NT2/D1 (cell line): ENCODE results near the gene TMEM258.
A peak's percentile ranks its signal among the peaks of the same experiment; 100 is the strongest.

ENCODE experiments used
- DNase-seq: peaks from one replicate; pipeline ENCODE4 v3.0.0-alpha.2; 2011; ENCODE audit warnings: low read depth, low spot score
- H3K27me3 ChIP-seq: 2 replicates; pipeline ENCODE4 v1.6.0; 2011; ENCODE audit warnings: mild to moderate bottlenecking; ENCODE audit not compliant: insufficient read length, insufficient read depth
- H3K36me3 ChIP-seq: 2 replicates; pipeline ENCODE4 v1.6.1; 2011; ENCODE audit warnings: mild to moderate bottlenecking, low read length, mixed read lengths; ENCODE audit not compliant: insufficient read depth, insufficient read length
- H3K4me1 ChIP-seq: 2 replicates; pipeline ENCODE4 v1.5.1; 2011; ENCODE audit not compliant: insufficient read depth, insufficient read length
- H3K4me3 ChIP-seq: 2 replicates; pipeline ENCODE4 v1.5.1; 2011; ENCODE audit warnings: low read depth; ENCODE audit not compliant: insufficient read length
- H3K9ac ChIP-seq: 2 replicates; pipeline ENCODE4 v1.6.0; 2011; ENCODE audit warnings: low read depth; ENCODE audit not compliant: insufficient read length
- H3K9me3 ChIP-seq: 2 replicates; pipeline ENCODE4 v1.5.1; 2011; ENCODE audit warnings: mild to moderate bottlenecking, low read length; ENCODE audit not compliant: insufficient read depth
- SUZ12 ChIP-seq: IDR thresholded peaks from 2 replicates; pipeline ENCODE4 v1.6.1; 2011; ENCODE audit not compliant: insufficient read length, insufficient read depth; ENCODE audit errors: extremely low read depth
- YY1 ChIP-seq: IDR thresholded peaks from 2 replicates; pipeline ENCODE4 v1.6.1; 2011; ENCODE audit not compliant: insufficient read length, insufficient read depth
- ZNF274 ChIP-seq: IDR thresholded peaks from 2 replicates; pipeline ENCODE4 v1.6.1; 2011; ENCODE audit warnings: mild to moderate bottlenecking, low read depth, low read length

TMEM258 gene

DNA sequence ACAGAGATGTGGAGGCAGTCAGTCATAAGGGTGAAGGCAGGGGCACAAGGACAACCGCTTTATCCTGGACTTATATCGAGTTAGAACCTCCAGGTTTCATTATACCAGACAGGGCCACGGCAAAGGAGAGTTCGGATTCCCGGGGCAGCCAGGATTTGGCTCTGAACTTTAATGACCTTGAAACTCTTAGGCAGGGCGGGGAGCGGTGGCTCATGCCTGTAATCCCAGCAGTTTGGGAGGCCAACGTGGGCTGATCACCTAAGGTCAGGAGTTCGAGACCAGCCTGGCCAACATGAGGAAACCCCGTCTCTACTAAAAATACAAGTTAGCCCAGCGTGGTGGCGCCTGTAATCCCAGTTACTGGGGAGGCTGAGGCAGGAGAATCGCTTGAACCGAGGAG, 41.0 kb downstream of the TMEM258 start:
- H3K4me3 ChIP-seq, result no peak overlapping the region
- H3K4me1 ChIP-seq, result peaks cover 59% of the 10 kb centered on the region
- H3K27me3 ChIP-seq, result peaks cover 20% of the 10 kb centered on the region
- peaks cover 8% of the 10 kb centered on the region for H3K36me3 ChIP-seq
- H3K9me3 ChIP-seq, result no peaks in the 10 kb centered on the region
- DNase-seq, result no peak
- no peak for TF ChIP-seq YY1
- TF ChIP-seq SUZ12, result no peak
- TF ChIP-seq ZNF274, result no peak
- no peak overlapping the region for H3K9ac ChIP-seq

DNA sequence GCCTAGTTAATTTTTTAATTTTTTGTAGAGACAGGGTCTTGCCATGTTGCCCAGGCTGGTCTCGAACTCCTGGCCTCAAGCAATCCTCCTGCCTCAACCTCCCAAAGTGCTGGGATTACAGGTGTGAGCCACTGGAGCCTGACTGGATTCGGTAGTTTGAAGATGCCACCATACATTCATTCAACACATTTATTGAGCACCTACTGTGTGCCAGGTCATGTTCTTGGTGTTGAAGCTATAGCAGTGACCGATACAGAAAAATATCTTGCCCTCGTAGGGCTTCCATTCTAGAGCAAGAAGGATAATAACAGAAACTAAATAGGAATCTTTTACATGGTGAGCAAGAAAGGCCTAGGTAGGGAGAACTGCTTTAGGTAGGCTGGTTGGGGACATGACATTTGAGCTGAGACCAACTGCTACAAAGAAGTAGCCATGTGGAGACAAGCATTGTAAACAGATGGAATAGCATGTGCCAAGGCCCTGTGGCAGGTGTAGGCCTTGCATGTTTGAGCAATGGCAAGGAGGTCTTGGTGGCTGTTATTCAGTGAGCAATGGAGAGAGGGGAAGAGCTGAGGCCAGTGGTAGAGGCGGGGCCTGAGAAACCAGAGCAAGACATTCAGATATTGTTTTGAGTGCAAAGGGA, 41.6 kb downstream of the TMEM258 start:
- Histone ChIP-seq H3K9ac (no peak overlapping the region), H3K4me1 (peaks cover 58% of the 10 kb centered on the region), H3K9me3 (no peaks in the 10 kb centered on the region), H3K36me3 (peaks cover 2% of the 10 kb centered on the region), H3K4me3 (no peak overlapping the region), H3K27me3 (peaks cover 20% of the 10 kb centered on the region)
- no peak for TF ChIP-seq SUZ12
- TF ChIP-seq ZNF274, result no peak
- DNase-seq, result no peak

DNA sequence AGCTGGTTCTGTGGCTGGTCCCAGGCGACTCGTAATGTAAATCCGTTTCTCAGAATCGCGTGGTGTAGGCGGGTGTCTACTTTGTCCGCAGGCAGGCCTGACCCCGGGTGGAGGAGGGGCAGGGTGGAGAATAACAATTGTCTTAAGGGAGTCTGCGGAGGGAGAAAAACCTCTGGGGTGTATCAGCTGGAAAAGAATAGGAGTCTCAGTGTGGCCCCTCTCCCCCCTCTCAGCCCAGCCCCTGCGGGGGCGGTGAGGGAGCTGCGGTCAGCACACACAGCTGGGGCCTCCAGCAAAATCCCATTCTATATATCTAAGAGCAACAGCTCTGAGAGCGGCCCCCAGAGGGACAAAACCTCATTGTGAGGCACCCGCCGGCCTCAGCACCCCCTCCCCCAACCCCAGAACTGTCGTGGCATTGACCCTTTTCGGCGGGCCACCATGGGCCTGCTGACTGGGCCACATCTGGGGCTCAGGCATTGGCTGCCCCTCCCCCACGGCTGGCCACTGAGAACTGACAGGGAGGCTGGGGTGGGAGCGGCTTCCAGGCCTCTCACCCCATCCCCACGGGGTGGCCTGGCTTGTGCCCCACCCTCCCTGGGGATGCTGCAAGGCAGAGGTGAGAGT, 42.7 kb downstream of the TMEM258 start:
- Histone ChIP-seq H3K36me3 (peaks cover 5% of the 10 kb centered on the region), H3K9ac (peak overlapping the region; percentile 76), H3K4me3 (no peak overlapping the region), H3K9me3 (no peaks in the 10 kb centered on the region), H3K27me3 (peaks cover 20% of the 10 kb centered on the region), H3K4me1 (peaks cover 60% of the 10 kb centered on the region)
- no peak for TF ChIP-seq YY1
- TF ChIP-seq ZNF274, result no peak
- no peak for TF ChIP-seq SUZ12
- no peak for DNase-seq

DNA sequence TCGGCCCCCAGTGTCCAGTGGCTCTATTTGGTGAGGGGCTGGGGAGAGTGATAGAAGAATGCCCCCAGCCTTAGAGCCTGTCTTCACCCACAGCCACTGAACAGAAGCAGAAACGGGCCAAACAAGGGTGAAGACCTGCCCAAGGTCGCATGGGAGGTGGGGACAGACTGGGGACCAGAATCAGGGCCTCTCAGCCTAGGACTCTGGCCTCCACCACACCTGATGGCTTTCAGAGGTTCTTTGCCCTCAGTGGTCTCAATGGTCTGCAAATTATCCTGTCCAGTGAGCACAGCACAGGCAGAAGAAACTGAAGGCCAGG, 44.5 kb downstream of the TMEM258 start:
- TF ChIP-seq SUZ12, result no peak
- no peak for TF ChIP-seq YY1
- TF ChIP-seq ZNF274, result no peak
- peaks cover 19% of the 10 kb centered on the region for H3K36me3 ChIP-seq
- no peak overlapping the region for H3K9ac ChIP-seq
- H3K27me3 ChIP-seq, result peaks cover 13% of the 10 kb centered on the region
- peaks cover 53% of the 10 kb centered on the region for H3K4me1 ChIP-seq
- H3K9me3 ChIP-seq, result no peaks in the 10 kb centered on the region
- no peak overlapping the region for H3K4me3 ChIP-seq
- no peak for DNase-seq

DNA sequence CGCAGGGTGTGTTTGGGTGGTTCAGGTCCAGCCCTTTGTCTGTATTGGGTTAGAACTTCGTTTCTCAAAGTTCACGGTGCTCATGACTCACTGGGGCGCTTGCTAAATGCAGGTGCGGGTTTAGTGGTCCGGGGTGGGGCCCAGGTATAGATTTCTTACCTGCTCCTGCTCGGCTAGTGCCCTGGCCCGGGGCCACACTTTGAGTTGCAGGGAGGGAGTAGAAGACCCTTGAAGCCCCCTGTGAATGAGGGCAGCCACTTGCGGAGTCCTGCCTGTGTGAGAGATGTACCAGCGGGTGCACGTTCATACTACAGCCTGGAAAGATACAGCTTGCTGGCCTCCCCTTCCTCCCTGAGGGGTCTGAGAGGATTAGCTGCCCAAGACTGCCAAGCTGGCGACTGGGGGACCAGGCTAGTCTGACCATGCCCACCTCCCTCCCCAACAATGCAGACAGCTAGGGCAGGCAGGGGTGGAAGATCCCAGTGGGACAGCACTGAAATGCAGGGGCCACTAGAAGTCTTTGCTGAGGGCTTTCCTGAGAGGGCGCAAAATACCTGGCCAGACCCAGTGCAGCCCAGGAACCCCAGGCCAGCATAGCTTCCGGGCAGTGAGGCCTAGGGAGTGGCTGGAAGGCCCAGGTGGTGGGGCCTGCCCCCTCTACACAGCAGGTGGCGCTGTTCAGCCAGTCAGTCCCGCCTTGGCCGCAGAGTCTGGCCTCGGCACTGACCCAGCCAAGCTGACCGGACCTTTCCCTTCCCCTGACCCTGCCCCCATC, 45.0 kb downstream of the TMEM258 start:
- Histone ChIP-seq H3K4me1 (peaks cover 53% of the 10 kb centered on the region), H3K4me3 (no peak overlapping the region), H3K36me3 (peaks cover 21% of the 10 kb centered on the region), H3K9ac (peak overlapping the region; percentile 62), H3K27me3 (peaks cover 9% of the 10 kb centered on the region), H3K9me3 (no peaks in the 10 kb centered on the region)
- peak; percentile 59 for DNase-seq
- TF ChIP-seq SUZ12 (no peak), YY1 (no peak), ZNF274 (no peak)

DNA sequence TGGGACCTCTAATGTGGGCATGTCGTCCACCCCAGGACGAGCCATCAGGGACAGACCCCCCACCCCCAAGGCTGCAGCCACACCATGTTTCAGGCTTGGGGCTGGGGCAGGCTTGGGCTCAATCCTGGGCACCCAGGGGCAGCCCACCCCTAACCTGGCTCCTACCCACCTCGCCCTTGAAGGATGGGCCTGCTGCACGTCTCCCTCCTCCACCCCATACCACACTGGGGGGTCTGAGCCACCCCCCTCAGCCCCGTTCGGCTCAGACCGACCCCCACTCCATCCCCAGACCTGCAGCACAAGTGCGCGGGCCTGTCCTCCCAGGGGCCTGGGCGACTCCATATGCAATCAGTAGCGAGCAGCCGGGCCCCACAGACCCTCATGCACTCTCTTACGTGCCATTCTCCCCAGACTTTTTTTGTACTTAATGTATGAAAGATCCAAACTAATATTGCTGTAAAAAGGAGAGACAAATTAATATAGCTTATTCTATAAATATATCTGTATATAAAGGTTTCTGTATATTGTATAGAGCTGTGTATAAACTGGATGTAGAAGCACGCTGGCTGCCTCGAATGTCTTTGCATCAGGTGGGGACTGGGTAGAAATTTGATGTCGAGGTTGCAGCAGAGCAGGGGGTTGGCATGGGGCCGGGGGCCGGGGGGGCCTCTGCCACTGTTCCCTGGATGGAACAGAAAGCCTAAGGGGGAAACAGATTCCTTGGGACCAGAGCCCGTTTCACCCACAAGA, 45.8 kb downstream of the TMEM258 start:
- peaks cover 4% of the 10 kb centered on the region for H3K27me3 ChIP-seq
- no peak for DNase-seq
- H3K9ac ChIP-seq, result no peak overlapping the region
- peaks cover 53% of the 10 kb centered on the region for H3K4me1 ChIP-seq
- H3K4me3 ChIP-seq, result no peak overlapping the region
- H3K9me3 ChIP-seq, result no peaks in the 10 kb centered on the region
- TF ChIP-seq ZNF274, result no peak
- no peak for TF ChIP-seq YY1
- TF ChIP-seq SUZ12, result no peak
- H3K36me3 ChIP-seq, result peaks cover 28% of the 10 kb centered on the region

DNA sequence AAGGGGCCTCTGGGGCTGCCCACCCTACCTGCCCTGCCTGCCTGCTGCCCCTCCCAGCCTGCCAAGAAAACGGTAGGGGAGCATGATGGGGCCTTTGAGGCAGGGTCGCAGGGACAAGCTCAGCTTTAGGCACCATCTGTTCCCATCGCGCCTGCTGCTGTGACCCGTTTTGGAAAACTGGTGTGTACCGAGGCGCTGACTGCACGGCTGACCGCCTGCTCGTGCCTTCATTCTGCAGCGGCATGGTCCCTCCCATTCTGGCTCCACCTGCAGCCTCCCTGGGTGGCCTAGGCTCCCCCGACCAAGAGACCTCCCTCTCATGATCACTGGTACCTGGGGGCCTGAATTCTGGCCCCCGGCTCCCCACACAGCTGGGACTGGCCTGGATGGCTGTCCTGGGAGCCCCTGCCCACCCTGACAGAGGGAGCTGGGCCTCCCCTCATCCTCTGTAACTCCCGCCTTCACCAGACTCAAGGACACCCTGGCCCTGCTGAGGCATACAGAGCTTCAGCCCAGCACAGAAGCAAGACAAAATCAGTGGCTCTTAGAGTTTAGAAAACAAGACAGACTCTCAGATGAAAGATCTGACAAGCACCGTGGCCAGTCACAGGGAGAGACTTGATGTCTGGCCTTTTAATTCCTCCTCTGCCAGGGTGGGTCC, 46.5 kb downstream of the TMEM258 start:
- Histone ChIP-seq H3K27me3 (peaks cover 2% of the 10 kb centered on the region), H3K4me3 (no peak overlapping the region), H3K9me3 (no peaks in the 10 kb centered on the region), H3K4me1 (peaks cover 51% of the 10 kb centered on the region), H3K36me3 (peaks cover 34% of the 10 kb centered on the region), H3K9ac (peak overlapping the region; percentile 14)
- no peak for DNase-seq
- no peak for TF ChIP-seq YY1
- no peak for TF ChIP-seq ZNF274
- TF ChIP-seq SUZ12, result no peak
